Stimulated activated CD8-positive, alpha-beta memory T cell treated with anti-CD3 and anti-CD28 coated beads, Interleukin-4, amount 100 ng/mL, for 24 hours (primary cell): Measurements from ENCODE around the gene SLC45A1.

Experiments
- DNase-seq: peaks from one replicate; pipeline ENCODE4 v3.0.0-alpha.2; 2020; ENCODE audit warnings: low read depth

Gene SLC45A1

DNA sequence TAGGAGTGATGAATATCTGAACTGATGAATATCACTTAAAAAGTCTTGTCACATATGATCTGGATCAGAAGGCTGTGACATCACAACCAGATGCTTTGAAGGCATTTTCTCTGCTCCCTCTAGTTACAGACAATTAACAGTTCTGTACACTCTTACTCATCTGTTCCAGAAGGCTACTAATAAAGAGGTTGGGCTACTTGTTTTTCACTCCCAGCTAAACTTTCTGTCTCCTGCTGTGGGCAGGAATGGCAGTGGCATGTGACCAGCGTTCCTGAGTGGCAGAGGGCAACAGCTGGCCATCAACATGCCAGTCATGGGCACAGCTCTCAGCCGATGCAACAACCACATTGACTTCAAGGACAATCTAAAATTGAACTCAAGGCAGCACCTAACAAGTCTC is 66.7 kb downstream of the SLC45A1 start:
- DNase-seq: no peak

DNA sequence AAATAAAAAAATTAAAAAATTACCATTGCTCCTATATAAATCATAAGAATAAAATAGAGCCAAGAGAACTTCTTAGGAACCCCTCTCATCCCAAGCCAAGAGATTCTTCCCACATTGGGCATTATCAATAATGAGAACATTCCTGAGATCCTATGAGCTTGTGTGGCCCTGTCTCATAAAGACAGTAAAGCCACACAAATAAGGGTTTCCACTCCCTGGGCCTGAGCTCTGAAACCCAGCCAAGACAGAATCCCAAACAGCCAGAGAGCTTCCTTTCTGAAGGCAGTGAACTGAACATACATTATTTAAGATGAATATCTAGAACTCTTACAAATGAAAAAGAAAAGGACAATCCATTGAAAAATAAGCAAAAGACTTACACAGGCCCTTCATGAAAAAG is 68.3 kb downstream of the SLC45A1 start:
- DNase-seq: no peak

DNA sequence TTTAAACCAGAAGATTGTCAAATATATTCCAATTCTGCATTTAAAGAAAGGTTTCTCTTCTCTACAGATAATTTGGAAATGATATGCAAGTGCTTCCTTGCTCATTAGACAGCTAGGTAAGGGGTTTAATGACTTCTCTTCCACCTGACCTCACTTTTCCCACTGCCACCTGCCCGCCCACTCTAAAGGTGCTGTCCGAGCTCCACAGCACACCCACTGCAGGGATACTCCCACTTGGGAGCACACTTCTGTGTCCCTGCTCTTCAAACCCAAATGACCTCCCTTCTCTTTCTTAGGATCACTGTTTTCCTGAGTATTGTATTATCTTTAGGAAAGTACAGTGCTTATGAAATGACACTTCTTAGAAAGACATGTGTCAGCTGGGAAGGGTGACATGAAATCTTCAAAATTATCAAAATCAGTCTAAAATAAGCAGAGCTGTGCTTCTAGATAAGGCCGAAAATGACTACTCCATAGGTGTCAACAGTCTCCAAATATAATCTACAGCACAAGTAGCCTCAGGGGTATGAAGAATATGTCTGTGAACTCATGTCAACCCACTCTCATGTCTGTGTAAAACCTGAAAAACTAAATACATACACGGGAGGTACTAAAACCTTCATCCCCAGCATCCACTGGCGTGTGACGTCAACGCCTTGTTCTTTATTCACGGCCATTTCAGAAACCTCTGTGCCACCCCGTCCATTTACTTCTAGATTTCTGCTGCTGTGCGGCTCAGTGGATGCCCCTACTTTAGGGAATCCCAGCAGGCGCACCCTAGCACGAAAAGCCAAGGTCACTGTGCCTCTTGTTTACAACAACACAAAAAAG is 71.0 kb downstream of the SLC45A1 start:
- DNase-seq: no peak

DNA sequence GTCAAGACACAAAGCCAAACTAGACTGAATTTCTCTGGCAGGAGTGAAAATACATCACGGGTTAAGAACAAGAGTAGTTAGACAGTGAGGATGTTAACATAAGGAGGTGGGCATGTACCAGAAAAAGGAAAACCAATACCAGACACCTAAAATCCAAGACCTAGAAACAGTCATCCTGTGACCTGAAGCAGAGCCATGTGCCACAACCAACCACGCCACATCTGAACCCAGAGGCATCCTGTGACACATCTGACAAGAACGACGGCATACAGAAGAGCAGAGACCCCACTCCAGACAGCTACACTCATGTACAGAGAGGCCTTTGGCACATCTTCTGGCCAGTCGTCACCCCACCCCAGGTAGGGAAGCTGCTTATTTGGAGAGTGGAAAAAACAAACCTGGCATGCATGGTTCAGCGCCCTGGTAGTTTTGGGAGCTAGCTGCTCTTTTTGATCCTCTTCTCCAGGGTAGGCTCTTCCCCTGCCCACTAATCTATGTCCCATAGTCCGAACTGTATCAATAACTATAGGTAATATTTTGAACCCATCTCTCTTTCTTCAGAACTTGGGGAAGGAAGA is 72.1 kb downstream of the SLC45A1 start:
- no peak for DNase-seq

DNA sequence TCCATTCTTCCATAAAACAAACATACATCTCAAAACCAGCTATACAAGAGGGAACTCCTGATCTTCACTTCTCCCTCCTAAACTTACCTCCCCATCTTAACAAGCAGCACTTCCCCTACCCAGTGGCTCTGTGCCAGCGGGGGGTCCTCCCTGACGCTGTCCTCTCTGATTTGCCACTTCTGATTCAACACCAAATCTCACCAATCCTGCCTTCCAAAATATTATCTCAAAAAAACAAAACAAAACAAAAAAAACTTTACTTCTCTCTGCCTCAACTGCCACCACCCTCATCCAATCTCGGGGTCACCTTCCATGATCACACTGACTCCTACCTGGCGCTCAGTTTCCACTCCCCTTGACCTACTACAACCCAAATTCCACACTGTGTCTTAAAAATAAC is 72.8 kb downstream of the SLC45A1 start:
- no peak for DNase-seq

DNA sequence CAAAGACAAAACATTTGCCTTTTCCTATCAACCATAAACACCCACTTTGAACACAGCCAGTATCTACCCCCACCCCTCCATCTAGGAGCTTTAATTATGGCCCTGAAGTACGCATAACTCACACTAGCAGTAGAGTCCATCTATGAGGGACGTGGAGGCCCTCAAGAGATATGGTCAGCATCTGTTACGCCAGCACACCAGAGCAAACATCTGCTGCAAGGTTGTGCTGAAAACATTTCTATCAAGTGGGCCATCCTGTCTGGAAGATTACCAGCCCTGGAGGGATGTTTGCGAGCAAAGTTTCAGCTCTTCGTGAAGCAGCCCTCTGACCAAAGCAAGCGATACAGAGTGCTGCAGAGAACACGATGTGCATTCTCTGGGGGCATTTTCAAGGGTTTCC is 74.6 kb downstream of the SLC45A1 start:
- no peak for DNase-seq
